ENCODE results near the gene ZNF547.

The ZNF547 gene

DNA sequence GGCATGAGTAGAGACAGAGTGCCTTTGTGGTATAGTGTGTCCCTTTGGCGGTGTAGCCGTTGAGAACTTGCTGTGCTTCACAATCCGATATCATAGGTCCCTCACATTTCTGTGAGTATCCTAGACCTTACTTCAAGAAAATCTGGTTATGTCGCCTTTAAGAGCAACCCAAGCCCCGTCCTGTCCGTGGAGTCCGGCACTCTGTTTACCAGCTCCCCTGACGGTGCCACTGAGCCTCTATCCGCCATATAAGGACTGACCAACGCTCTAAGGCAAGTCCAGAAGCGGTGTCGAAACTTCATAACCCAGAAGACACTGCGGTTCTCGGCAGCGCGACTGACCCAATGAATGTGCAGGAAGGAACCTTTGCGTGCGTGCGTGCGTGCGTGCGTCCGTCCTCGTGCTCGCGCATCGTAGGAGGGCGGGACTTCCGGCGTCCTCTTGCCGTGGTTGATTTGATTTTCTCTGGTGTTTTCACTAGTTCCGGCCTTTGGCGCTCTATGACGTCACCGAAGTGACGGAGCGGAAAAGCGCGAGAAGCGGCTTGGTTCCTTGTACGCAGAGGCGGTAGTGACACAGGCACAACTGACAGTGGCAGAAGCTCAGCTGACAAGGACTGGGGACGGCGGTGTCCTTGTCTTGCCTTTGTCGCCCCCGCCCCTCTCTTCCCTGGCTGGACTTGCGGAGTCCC, at the start of gene ZNF547, which contains the start of gene TRAPPC2B:
ZNF547 (plus strand) TSS at position 555 of the 691 bp plus-strand sequence. CDS start 5,005 bp downstream, outside the sequence.
TRAPPC2B (plus strand) TSS at position 555 of the 691 bp plus-strand sequence. CDS start 1,283 bp downstream, outside the sequence.
- Histone ChIP-seq H3K9me3 (ENCODE audit: control insufficient read depth, low read length) (no peaks in the 10 kb centered on the region), H3K9ac (ENCODE audit: low read length) (peak within 1 kb of the TSS; percentile 76), H3K36me3 (ENCODE audit: control insufficient read depth, insufficient read depth, low read length) (no peaks in the 10 kb centered on the region), H3K4me3 (ENCODE audit: low read length) (peak within 1 kb of the TSS; percentile 80), H3K27me3 (ENCODE audit: control insufficient read depth, insufficient read depth, low read length) (no peaks in the 10 kb centered on the region), H3K4me1 (ENCODE audit: control insufficient read depth, insufficient read depth, low read length) (peaks cover 4% of the 10 kb centered on the region)

DNA sequence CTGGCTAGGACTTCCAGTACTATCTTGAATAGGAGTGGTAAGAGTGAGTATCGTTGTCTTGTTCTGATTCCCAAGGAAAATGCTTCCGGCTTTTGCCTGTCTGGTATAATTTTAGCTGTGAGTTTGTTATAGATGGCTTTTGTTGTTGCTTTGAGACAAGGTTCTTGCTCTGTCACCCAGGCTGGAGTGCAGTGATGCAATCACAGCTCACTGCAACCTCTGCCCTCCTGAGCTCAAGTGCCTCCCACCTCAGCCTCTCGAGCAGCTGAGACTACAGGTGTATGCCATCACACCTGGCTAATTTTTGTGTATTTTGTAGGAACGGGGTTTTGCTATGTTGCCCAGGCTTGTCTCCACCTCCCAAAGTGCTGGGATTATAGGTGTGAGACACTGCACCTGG, 49.2 kb upstream of the ZNF547 start:
- no peaks in the 10 kb centered on the region for H3K9me3 ChIP-seq (ENCODE audit: control insufficient read depth, low read length)
- H3K4me3 ChIP-seq (ENCODE audit: low read length) = no peak overlapping the region
- H3K4me1 ChIP-seq (ENCODE audit: control insufficient read depth, insufficient read depth, low read length) = no peaks in the 10 kb centered on the region

DNA sequence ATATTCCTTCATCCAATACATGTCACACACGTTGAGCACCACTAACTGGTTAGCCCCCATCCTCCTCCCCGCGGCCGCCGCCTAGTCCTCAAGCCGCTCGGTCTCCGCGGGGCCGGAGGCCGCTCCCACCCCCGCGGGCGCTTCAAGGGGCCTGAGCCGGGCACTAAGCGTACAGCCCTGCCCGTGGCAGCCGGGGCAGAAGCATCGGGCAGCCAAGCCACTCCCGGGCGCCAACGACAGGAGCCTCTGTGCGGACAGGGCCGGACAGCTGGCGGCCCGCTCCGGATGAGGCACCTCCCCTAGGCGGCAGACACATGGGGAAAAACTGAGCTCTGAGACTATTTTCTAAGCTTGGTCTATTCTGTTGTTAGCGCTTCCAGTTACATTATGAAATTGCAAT, 45.8 kb upstream of the ZNF547 start:
- no peaks in the 10 kb centered on the region for H3K9me3 ChIP-seq (ENCODE audit: control insufficient read depth, low read length)
- H3K4me3 ChIP-seq (ENCODE audit: low read length) = no peak overlapping the region
- H3K4me1 ChIP-seq (ENCODE audit: control insufficient read depth, insufficient read depth, low read length) = peaks cover 18% of the 10 kb centered on the region
- H3K9ac ChIP-seq (ENCODE audit: low read length) = no peak overlapping the region
- peaks cover 23% of the 10 kb centered on the region for H3K27me3 ChIP-seq (ENCODE audit: control insufficient read depth, insufficient read depth, low read length)
- no peaks in the 10 kb centered on the region for H3K36me3 ChIP-seq (ENCODE audit: control insufficient read depth, insufficient read depth, low read length)

More for the DNA sequence above, 49.2 kb upstream of the ZNF547 start:
- Histone ChIP-seq H3K27me3 (ENCODE audit: control insufficient read depth, insufficient read depth, low read length) (peaks cover 23% of the 10 kb centered on the region), H3K9ac (ENCODE audit: low read length) (no peak overlapping the region), H3K36me3 (ENCODE audit: control insufficient read depth, insufficient read depth, low read length) (no peaks in the 10 kb centered on the region)

DNA sequence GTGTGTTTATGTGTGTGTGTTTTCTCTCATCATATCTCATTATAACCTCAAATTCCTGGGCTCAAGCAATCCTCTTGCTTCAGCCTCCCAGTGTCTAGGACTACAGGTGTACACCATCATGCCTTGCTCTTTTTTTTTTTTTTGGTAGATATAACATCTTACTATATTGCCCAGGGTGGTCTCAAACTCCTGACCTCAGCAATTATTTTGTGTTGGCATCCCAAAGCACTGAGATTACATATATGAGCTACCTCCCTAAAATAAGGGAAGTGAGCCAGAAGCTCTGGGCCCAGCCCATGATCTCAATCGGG, 43.5 kb upstream of the ZNF547 start:
- Histone ChIP-seq H3K4me3 (ENCODE audit: low read length) (peak overlapping the region; percentile 93), H3K9me3 (ENCODE audit: control insufficient read depth, low read length) (no peaks in the 10 kb centered on the region), H3K36me3 (ENCODE audit: control insufficient read depth, insufficient read depth, low read length) (peaks cover under 1% of the 10 kb centered on the region), H3K4me1 (ENCODE audit: control insufficient read depth, insufficient read depth, low read length) (peaks cover 18% of the 10 kb centered on the region), H3K27me3 (ENCODE audit: control insufficient read depth, insufficient read depth, low read length) (peaks cover 23% of the 10 kb centered on the region), H3K9ac (ENCODE audit: low read length) (peak overlapping the region; percentile 96)

DNA sequence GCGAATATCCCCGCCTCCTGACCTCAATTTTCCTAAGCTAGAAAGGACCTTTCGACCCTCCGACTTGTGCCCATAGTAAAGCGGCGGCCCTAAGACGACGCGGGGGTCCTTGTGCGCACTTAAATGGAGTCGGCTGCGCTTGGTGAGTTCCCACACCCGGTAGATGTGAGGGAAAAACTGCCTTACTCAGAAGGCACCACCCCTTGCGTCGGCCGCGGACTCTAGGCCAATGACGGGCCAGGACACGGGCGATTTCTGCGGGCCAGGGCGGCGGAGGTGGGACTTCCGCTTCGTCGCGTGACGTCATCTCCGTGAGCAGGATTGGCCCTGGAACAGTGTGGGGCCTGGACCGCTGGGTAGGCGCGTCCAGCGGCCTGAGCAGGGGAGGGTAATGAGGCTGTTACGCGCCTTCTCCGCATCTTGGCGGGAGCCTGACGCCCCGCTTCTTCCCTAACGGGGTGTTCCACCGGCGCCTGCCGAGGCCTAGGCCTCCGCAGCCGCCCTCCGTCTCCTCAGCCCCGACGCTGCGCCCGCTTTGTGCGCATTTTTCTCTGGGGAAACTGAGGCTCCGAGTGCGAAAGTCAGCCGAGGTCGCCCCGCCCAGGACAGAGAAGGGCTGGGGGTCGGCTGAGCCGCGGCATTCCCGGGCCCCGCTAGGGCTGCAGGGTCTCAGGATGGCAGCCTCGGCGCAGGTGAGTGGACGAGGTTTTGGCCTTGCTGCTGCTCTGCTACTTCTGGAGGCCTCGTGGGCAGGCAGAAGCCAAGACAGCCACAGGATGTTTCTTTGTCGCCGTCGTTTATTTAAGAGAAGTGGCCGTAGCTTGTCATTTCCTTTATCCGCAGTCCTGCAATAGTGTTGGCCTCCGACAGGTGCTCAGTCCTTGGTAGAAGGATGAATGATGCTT, 42.9 kb upstream of the ZNF547 start, which contains the start of gene ZNF543:
ZNF543 (plus strand) TSS at position 293 of the 905 bp plus-strand sequence; CDS start at position 675, 382 bp downstream.
- Histone ChIP-seq H3K27me3 (ENCODE audit: control insufficient read depth, insufficient read depth, low read length) (peaks cover 23% of the 10 kb centered on the region), H3K4me3 (ENCODE audit: low read length) (peak within 1 kb of the TSS; percentile 93), H3K4me1 (ENCODE audit: control insufficient read depth, insufficient read depth, low read length) (peaks cover 18% of the 10 kb centered on the region), H3K36me3 (ENCODE audit: control insufficient read depth, insufficient read depth, low read length) (peaks cover 6% of the 10 kb centered on the region), H3K9ac (ENCODE audit: low read length) (peak within 1 kb of the TSS; percentile 96), H3K9me3 (ENCODE audit: control insufficient read depth, low read length) (no peaks in the 10 kb centered on the region)

DNA sequence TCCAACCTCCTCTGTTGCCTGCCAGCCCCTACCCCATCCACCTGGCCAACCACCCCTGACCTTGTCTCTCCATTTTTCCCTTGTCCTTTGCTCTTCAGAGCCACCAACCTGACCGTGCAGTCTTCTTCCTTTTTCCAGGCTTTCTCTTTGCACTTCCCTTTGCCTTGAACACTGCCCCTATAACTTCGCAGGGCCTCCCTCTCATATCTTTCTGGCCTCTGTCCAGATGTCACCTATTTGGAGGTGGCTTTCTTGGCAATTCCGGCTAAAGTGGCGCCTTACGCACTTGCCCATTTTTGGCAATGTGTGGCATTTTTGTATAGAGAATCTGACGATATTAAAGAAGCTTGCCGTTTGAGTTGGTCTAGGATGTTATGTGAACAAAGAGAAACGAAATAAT, 42.2 kb upstream of the ZNF547 start:
- H3K4me1 ChIP-seq (ENCODE audit: control insufficient read depth, insufficient read depth, low read length) = peaks cover 18% of the 10 kb centered on the region
- peaks cover 17% of the 10 kb centered on the region for H3K27me3 ChIP-seq (ENCODE audit: control insufficient read depth, insufficient read depth, low read length)
- no peaks in the 10 kb centered on the region for H3K9me3 ChIP-seq (ENCODE audit: control insufficient read depth, low read length)
- H3K36me3 ChIP-seq (ENCODE audit: control insufficient read depth, insufficient read depth, low read length) = peaks cover 6% of the 10 kb centered on the region
- H3K9ac ChIP-seq (ENCODE audit: low read length) = peak overlapping the region; percentile 96
- peak overlapping the region; percentile 93 for H3K4me3 ChIP-seq (ENCODE audit: low read length)

DNA sequence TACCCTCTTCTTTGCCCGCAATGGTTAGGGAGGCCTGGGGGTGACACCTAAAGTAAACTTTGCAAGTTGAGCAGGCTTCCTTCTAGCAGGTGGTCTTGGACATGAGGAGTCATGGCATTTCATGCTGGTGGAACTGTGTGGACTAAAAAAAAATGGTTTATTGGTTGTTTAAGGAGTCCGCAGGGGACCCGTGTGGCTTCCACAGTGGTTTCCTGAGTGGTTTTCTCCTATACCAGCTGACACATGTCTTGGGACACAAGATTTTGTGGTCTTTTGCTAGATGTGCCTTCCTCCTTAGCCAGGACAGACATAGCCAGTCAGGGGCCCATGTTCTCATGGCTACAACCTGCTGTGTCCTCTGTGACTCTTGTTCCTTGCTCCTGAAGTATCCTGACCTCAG, 41.6 kb upstream of the ZNF547 start:
- Histone ChIP-seq H3K4me3 (ENCODE audit: low read length) (no peak overlapping the region), H3K4me1 (ENCODE audit: control insufficient read depth, insufficient read depth, low read length) (peaks cover 18% of the 10 kb centered on the region), H3K36me3 (ENCODE audit: control insufficient read depth, insufficient read depth, low read length) (peaks cover 9% of the 10 kb centered on the region), H3K9me3 (ENCODE audit: control insufficient read depth, low read length) (no peaks in the 10 kb centered on the region), H3K9ac (ENCODE audit: low read length) (peak overlapping the region; percentile 96), H3K27me3 (ENCODE audit: control insufficient read depth, insufficient read depth, low read length) (peaks cover 11% of the 10 kb centered on the region)

DNA sequence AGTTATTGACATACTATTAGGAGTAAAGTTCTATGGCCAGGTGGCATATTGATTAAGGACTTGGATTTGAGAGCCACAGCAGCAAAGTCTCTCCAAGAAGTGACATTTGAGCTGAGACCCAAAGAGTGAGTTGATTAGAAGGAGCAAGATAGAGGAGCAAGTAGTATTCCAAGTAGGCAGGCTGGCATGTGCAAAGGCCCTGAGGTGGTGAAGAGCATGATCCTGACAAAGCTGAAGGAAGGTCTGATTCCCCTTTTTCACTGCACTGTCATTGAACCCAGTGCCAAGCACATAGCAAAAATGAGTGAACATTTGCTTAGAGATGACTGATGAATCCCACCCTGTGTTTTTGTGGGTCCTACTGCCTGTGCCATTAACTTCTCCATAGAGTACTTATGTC, 38.4 kb upstream of the ZNF547 start:
- peaks cover 4% of the 10 kb centered on the region for H3K9me3 ChIP-seq (ENCODE audit: control insufficient read depth, low read length)
- H3K27me3 ChIP-seq (ENCODE audit: control insufficient read depth, insufficient read depth, low read length) = no peaks in the 10 kb centered on the region
- H3K4me1 ChIP-seq (ENCODE audit: control insufficient read depth, insufficient read depth, low read length) = peaks cover 14% of the 10 kb centered on the region
- no peak overlapping the region for H3K4me3 ChIP-seq (ENCODE audit: low read length)
- peaks cover 31% of the 10 kb centered on the region for H3K36me3 ChIP-seq (ENCODE audit: control insufficient read depth, insufficient read depth, low read length)
- H3K9ac ChIP-seq (ENCODE audit: low read length) = no peak overlapping the region

DNA sequence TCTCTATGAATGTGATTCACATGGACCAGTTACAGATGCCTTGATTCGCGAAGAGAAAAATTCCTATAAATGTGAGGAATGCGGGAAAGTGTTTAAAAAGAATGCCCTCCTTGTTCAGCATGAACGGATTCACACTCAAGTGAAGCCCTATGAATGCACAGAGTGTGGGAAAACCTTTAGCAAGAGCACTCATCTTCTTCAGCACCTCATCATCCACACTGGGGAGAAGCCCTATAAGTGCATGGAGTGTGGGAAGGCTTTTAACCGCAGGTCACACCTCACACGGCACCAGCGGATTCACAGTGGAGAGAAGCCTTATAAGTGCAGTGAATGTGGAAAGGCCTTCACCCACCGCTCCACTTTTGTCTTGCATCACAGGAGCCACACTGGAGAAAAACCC, 35.4 kb upstream of the ZNF547 start:
- Histone ChIP-seq H3K27me3 (ENCODE audit: control insufficient read depth, insufficient read depth, low read length) (no peaks in the 10 kb centered on the region), H3K4me3 (ENCODE audit: low read length) (no peak overlapping the region), H3K36me3 (ENCODE audit: control insufficient read depth, insufficient read depth, low read length) (peaks cover 31% of the 10 kb centered on the region), H3K9me3 (ENCODE audit: control insufficient read depth, low read length) (peaks cover 4% of the 10 kb centered on the region), H3K9ac (ENCODE audit: low read length) (no peak overlapping the region), H3K4me1 (ENCODE audit: control insufficient read depth, insufficient read depth, low read length) (no peaks in the 10 kb centered on the region)

DNA sequence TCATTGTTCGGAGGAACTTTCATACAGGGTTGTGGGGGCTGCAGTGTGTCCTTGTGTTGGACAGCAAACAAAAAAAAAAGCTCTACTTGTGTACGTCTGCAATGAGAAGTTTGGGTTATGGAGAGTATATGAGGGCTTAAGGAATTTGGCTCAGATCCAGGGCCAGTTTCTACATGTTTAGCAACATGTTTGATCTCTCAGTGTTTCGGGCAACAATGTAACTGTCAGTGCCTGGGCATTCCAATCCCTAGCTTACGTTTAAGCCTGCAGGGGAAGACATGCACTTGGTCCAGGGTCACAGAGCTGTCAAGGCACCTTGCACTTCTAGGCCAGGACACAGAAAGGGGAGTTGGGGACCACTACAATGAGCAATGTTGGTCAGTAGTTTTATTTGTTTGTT, 29.2 kb upstream of the ZNF547 start:
- Histone ChIP-seq H3K9me3 (ENCODE audit: control insufficient read depth, low read length) (peaks cover 2% of the 10 kb centered on the region), H3K4me1 (ENCODE audit: control insufficient read depth, insufficient read depth, low read length) (no peaks in the 10 kb centered on the region), H3K27me3 (ENCODE audit: control insufficient read depth, insufficient read depth, low read length) (no peaks in the 10 kb centered on the region), H3K9ac (ENCODE audit: low read length) (no peak overlapping the region), H3K4me3 (ENCODE audit: low read length) (no peak overlapping the region), H3K36me3 (ENCODE audit: control insufficient read depth, insufficient read depth, low read length) (no peaks in the 10 kb centered on the region)

DNA sequence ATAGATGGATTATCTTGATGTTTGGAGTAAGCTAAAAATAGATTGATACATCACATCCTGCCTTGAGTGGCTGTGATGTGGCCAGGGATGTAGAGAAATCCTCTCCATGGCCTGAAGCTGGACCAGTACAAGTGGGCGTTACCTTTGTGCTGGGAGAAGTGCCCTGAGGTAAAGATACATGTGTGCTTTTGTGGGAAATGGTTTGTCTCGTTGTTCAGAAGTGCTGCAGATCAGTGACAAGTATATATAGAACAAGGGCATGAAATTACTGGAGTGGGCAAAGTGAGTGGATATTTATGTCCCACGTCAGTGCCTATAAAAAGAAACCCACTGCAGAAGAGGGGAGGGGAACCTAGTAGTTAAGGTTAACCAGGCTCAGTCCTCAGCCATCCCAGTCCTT, 24.5 kb upstream of the ZNF547 start:
- Histone ChIP-seq H3K36me3 (ENCODE audit: control insufficient read depth, insufficient read depth, low read length) (no peaks in the 10 kb centered on the region), H3K27me3 (ENCODE audit: control insufficient read depth, insufficient read depth, low read length) (no peaks in the 10 kb centered on the region), H3K9me3 (ENCODE audit: control insufficient read depth, low read length) (no peaks in the 10 kb centered on the region), H3K4me3 (ENCODE audit: low read length) (no peak overlapping the region), H3K9ac (ENCODE audit: low read length) (no peak overlapping the region), H3K4me1 (ENCODE audit: control insufficient read depth, insufficient read depth, low read length) (no peaks in the 10 kb centered on the region)

DNA sequence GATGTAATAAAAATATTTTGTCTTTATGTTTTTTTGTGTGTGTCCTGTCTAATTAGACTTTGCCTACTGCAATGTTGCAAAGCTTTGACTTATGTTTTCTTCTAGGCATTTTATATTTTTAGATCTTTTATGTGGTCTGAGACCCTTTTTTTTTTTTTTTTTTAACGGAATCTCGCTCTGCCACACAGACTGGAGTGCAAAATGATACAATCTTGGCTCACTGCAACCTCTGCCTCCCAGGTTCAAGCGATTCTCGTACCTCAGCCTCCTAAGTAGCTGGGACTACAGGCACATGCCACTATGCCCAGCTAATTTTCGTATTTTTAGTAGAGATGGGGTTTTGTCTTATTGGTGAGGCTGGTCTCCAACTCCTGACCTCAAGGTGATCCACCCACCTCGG, 20.8 kb upstream of the ZNF547 start:
- Histone ChIP-seq H3K4me1 (ENCODE audit: control insufficient read depth, insufficient read depth, low read length) (no peaks in the 10 kb centered on the region), H3K36me3 (ENCODE audit: control insufficient read depth, insufficient read depth, low read length) (no peaks in the 10 kb centered on the region), H3K9ac (ENCODE audit: low read length) (no peak overlapping the region), H3K4me3 (ENCODE audit: low read length) (no peak overlapping the region), H3K9me3 (ENCODE audit: control insufficient read depth, low read length) (no peaks in the 10 kb centered on the region), H3K27me3 (ENCODE audit: control insufficient read depth, insufficient read depth, low read length) (no peaks in the 10 kb centered on the region)
